NCI-H1417 treated with DMSO at 0.1 percent for 48 hours (cell line): Measurements from ENCODE around the gene TRIM2.
A peak's percentile ranks its signal among the peaks of the same experiment; 100 is the strongest.

ENCODE experiments used
- DNase-seq: peaks from one replicate; lab custom pipeline; 2025; lab: John Stamatoyannopoulos, UW

TRIM2 gene

GRCh38 chr4:153337686-153338085 lies 133.4 kb downstream of the TRIM2 start:
- DNase-seq = no peak

DNA sequence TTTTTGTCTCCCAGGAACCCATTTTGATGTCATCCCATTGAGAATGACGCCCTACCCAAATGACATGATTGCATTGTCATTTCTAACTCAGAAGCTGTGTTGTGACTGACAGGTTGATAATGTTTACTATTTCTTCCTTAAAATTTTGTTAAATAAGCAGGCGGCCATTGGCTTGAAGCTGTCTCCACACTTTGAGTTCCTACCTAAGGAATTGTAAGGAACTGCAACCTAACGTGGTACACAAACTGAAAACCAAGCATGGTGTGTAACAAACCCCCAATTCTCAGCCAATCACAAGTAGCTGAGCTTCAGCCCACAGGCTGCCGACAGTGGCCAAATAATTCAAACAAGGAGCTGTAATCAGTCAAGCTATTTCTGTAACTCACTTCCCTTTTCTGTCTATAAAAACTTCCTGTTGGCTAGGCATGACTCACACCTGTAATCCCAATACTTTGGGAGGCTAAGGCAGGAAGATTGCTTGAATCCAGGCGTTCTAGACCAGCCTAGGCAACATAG lies 137.4 kb downstream of the TRIM2 start:
- DNase-seq = no peak

DNA sequence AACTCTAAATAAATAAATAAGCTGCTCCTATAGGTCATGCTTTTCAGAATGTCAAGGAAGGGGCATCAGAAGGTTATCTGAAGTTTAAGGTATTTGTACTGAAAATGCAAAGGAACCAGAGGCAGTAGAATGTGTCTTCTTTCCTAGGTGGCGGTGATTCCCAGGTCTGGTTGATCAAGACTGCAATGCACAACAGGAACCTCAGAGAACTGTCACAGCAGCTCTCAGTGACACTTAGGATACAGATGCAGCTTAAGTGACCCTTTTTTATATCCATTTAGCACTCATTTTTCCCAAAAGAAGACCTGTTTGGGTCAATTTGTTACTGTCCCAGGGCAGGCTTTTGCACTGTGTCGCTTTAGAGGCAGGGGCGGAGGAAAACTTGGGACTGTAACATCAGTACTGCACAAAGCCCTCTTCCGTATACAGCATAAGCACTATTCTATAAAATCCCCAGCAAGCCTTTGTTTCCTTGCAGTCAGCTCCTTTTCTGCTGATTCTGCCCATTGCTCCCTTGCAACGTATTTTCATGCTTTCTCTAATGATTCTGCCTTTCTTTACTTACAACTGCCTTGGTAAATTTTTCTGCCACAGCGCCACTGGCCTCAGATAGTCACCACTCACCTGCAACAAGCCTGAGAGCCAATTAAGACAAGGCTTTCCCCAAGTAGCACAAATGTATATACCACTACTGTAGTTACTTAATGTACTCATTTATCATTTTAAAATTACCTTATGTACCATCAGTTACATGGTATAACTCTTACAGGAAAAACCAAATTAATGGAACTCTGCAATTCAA lies 138.7 kb downstream of the TRIM2 start:
- no peak for DNase-seq

GRCh38 chr4:153344131-153345011 lies 140.1 kb downstream of the TRIM2 start, which contains the start of gene MND1:
TSS of gene MND1 (plus strand) at chr4:153344688. CDS start at chr4:153344738, 50 bp downstream.
- peak; percentile 30 for DNase-seq

DNA sequence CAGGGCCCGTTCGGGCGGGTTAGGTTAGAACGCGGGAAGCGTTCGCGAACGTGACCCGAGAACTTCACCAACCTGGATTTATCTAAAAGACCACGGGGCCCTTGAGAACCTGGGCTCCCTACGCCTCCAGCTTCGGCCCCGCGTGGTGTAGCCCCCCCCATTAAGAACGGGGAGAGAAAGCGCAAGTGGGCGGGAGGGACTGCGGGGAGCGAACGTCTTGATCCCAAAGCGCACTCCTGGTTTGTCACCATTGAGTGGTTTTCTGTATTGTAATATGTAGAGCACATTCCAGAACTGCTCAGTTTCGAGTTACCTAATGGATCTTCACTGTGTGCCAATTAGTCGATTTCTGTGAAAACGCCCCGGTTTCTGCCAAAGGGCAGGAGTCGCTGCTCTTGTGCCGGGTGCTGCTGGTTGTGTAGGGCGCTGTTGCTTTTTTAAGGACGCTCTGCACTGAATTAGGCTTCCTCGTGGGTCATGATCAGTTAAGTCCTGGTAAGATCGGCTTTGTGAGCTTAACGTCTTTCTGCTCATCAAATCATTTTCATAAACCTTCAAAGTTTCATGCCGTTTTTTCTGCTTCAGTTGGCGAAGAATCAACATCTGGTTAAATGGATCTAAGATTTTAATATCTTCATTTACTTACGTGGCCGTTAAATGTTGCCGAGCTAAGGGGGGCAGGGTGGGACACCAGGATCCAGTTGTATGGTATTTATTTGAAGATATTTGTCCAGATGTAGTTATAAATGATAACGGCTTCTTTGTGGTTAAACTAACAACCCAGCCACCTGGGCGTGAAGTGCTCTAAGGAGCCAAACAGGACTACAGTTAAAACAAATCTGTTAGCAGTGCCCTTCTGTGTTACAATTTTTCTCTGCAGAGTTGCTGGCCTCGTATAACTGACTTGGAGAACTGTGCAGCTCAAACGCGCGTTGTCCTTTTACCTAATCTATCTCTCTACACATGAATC lies 141.1 kb downstream of the TRIM2 start:
- peak; percentile 16 for DNase-seq

DNA sequence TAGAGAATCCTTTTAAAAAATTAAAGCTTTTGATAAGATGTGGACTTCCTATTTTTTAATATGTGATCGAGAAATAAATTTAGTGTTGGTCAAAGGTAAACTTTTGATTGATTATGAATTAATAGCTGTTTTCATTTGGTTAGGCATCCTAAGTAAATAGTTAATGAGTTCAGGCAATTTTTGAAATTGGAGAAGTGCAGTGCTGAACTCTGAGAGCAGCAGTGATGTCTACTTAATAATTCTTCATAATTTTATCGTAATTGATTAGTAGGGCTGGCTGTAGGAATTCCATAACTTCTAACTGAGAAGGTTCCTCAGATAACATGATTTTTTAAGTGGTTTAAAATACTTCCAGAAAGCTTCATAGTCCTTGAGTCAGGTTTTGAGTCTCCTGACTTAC lies 141.8 kb downstream of the TRIM2 start:
- no peak for DNase-seq

DNA sequence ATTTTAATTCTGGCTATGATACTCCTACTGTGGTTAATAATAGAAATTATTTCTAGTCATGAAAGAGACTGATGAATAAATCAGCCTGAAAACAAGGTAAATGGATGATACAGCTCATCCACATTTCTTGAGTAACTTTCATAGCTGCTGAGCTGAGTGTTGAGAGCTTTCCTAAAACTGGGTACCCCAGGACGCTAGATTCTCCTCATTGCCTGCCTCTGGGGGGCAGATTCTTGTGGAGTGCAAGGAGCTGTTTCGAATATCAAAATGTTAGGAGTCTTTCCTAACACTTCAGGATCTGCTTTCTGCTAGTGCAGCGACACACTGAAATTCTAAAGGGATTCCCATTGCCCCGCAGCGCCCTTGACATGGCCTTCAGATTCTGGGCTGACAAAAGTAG lies 142.3 kb downstream of the TRIM2 start:
- no peak for DNase-seq

- no peak for DNase-seq
These were observed 142.9 kb downstream of the TRIM2 start for GRCh38 chr4:153347117-153347516.

DNA sequence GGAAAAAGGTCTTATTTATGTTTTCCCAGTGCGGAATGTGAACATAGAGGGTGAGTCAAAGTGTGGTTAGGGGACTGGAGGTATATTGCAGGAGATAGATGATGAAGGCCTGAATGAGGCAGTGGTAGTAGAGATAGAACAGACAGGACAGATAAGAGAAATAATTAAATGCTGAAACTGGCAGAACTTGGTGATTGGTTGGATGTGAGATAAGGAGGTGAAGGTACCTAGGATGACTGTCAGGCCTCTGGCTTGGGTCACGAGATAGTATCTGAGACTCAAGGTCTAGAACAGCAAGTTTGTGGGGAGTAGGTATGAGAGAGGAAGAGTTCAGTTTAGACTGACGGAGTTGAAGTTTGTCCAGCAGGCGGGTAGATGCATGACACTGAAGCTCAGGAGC lies 143.8 kb downstream of the TRIM2 start:
- no peak for DNase-seq

- no peak for DNase-seq
These were observed 145.1 kb downstream of the TRIM2 start for GRCh38 chr4:153349206-153349805.

GRCh38 chr4:153362184-153362583 lies 157.9 kb downstream of the TRIM2 start:
- no peak for DNase-seq

DNA sequence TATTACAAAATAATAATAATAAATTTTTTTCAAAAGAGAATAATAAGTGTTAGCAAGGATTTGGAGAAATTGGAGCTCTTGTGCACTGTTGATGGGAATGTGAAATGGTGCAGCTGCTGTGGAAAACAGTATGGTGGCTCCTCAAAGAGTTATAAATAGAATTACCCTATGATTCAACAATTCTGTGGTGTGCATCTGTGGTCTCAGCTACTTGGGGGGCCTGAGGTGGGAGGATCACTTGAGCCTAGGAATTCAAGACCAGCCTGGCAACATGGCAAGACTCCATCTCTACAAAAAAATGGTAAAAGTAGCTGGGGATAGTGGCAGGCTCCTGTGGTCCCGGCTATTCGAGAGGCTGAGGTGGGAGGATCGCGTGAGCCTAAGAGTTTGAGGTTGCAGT lies 159.8 kb downstream of the TRIM2 start:
- DNase-seq = no peak

DNA sequence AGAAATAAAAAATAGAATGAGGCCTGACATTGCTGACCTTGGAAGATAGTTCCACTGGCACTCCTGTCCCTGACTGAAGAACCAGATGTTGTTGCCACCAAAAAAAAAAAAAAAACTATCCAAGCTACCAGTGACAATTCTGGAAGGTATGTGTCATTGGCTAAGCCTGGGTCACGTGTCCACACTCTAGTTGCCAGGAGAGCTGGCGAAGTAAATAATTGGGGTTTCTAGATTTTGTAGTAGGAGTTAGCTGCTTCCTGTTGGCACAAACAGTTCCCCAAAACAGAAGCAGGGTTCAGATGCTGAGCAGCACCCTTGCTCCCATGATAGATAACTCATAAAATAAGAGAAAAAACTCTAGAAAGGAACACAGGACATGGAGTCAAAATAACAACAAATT lies 160.8 kb downstream of the TRIM2 start:
- DNase-seq = no peak

DNA sequence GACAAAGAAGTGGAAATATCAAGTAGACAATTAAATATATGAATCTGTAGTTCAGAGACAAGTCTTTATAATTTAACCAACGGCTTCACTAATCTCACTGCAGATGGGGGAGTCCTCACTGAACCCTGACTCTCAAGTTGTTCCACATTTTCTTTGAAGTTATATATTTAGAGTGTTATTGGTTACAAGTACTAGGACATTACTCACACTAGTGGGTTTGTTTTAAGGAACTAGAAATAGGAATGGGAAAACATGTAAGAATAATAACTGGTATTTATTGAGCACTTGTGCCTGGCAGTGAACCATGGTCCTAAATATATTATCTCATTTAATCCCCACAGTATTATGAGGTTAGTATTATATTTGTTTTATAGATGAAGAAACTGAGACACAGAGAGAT lies 162.2 kb downstream of the TRIM2 start:
- no peak for DNase-seq

DNA sequence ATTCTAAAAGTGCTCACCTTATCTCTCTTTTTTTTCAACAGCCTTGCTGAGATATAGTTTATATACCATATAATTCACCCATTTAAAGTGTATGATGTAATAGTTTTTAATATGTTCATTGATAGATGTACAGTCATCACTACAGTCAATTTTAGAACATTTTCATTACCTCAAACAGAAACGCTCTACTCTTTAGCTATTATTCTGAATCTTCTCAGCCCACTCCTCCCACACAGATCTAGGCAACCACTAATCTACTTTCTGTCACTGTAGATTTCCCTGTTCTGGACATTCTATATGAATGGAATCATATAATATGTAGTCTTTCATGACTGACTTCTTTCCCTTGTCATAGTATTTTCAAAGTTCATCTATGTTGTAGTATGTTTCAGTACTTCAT lies 162.8 kb downstream of the TRIM2 start:
- DNase-seq = no peak

- no peak for DNase-seq
These were observed 164.8 kb downstream of the TRIM2 start for GRCh38 chr4:153369021-153369420.

DNA sequence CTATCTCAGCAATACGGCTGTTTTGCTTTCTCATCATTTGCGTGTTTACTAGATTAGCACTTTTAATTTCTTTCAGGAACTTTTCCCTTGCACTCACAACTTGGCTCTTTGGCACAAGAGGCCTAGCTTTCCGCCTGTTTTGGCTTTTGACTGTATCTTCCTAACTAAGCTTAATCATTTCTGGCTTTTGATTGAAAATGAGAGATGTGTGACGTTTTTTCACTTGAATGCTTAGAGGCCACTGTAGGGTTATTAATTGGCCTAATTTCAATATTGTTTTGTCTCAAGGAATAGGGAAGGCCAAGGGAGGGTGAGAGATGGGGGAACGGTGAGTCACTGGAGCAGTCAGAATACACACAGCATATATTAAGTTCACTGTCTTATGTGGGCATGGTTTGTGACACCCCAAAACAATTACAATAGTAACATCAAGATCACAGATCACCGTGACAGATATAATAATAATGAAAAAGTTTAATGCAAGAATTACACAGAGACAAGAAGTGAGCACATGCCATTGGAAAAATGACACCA lies 167.5 kb downstream of the TRIM2 start:
- no peak for DNase-seq

- no peak for DNase-seq
These were observed 168.8 kb downstream of the TRIM2 start for GRCh38 chr4:153372967-153373562.

GRCh38 chr4:153374442-153374841 lies 170.2 kb downstream of the TRIM2 start:
- DNase-seq = no peak

GRCh38 chr4:153375303-153375702 lies 171.1 kb downstream of the TRIM2 start:
- DNase-seq = no peak

- no peak for DNase-seq
These were observed 178.9 kb downstream of the TRIM2 start for GRCh38 chr4:153383131-153383530.
